T-cell (primary cell): Measurements from ENCODE around the gene KLRC3. TPM values are rescaled to one million over a fixed set of nuclear protein-coding genes. Genes with fewer than 3 reads are reported as not detected.

Source experiments
- ATAC-seq, 4 experiments: fragments of 200-7000 bp in 3 of 4; fragments of 150-1000 bp in 1 of 4; cut with Tn5 transposase; replicated peaks in 1 of 4; 1 replicate in 3 of 4; 2 replicates in 1 of 4; pipeline ENCODE4 v1.10.0; 2021; ENCODE audit warnings: moderate library complexity in 3 of 4, mild to moderate bottlenecking in 2 of 4, moderate number of reproducible peaks in 1 of 4
- CTCF ChIA-PET, 2 donors: fragments of 300-600 bp; sonication (Branson Sonifier 250); formaldehyde crosslinking; loops; one replicate each; lab custom pipeline; 2022; ENCODE audit warnings: antibody characterized with exemption in 2 of 2; lab: Charles Lee
- POLR2A ChIA-PET, 2 donors: fragments of 300-600 bp; sonication (Branson Sonifier 250); formaldehyde crosslinking; loops; one replicate each; lab custom pipeline; 2022; ENCODE audit warnings: antibody characterized with exemption in 2 of 2; lab: Charles Lee
- DNase-seq, 35 experiments: peaks; one replicate each; pipeline versions ENCODE4 v3.0.0 to v3.0.0-alpha.2; 2013 to 2023
- H3K27ac ChIP-seq: one replicate; pipeline ENCODE4 v1.5.1; 2013; ENCODE audit warnings: low read length
- H3K27me3 ChIP-seq, 2 experiments: replicated peaks in 1 of 2; 1 replicate in 1 of 2; 2 replicates in 1 of 2; pipeline versions ENCODE4 v1.6.1 to v1.7.0; 2013; ENCODE audit warnings: low read length in 1 of 2, mixed read lengths in 1 of 2; ENCODE audit not compliant: control insufficient read depth in 2 of 2, insufficient read depth in 2 of 2; ENCODE audit errors: extremely low read depth in 1 of 2
- H3K36me3 ChIP-seq, 2 donors: 1 replicate in 1 of 2; 2 replicates in 1 of 2; pipeline versions ENCODE4 v1.6.1 to v1.7.0; 2013; ENCODE audit warnings: low read length in 1 of 2; ENCODE audit not compliant: control insufficient read depth in 2 of 2, insufficient read depth in 1 of 2; ENCODE audit errors: extremely low read depth in 1 of 2
- H3K4me1 ChIP-seq, 2 experiments: 1 replicate in 1 of 2; 2 replicates in 1 of 2; pipeline versions ENCODE4 v1.6.1 to v1.7.0; 2013; ENCODE audit warnings: low read length in 2 of 2, mixed read lengths in 1 of 2; ENCODE audit not compliant: insufficient read depth in 2 of 2, control insufficient read depth in 1 of 2; ENCODE audit errors: extremely low read depth in 1 of 2
- H3K4me3 ChIP-seq, 2 donors: 1 replicate in 1 of 2; 2 replicates in 1 of 2; pipeline versions ENCODE4 v1.5.1 to v1.7.0; 2013; ENCODE audit warnings: mild to moderate bottlenecking in 2 of 2, low read length in 1 of 2, moderate library complexity in 1 of 2; ENCODE audit not compliant: control insufficient read depth in 1 of 2; ENCODE audit errors: extremely low read depth in 1 of 2
- H3K9me3 ChIP-seq: 2 replicates; pipeline ENCODE4 v1.7.0; 2013
- H3K27ac Mint-ChIP-seq, 2 donors: one replicate each; pipeline ENCODE4 v1.8.0; 2020 to 2021; ENCODE audit warnings: mild to moderate bottlenecking in 2 of 2, mixed read lengths in 2 of 2
- H3K27me3 Mint-ChIP-seq, 2 donors: one replicate each; pipeline ENCODE4 v1.8.0; 2021 to 2022; ENCODE audit warnings: mixed read lengths in 2 of 2
- H3K36me3 Mint-ChIP-seq: one replicate; pipeline ENCODE4 v1.8.0; 2021; ENCODE audit warnings: mixed read lengths
- H3K4me1 Mint-ChIP-seq, 3 donors: one replicate each; pipeline ENCODE4 v1.8.0; 2020 to 2022; ENCODE audit warnings: mixed read lengths in 3 of 3, mild to moderate bottlenecking in 1 of 3
- H3K4me3 Mint-ChIP-seq, 3 donors: one replicate each; pipeline ENCODE4 v1.8.0; 2020 to 2022; ENCODE audit warnings: mild to moderate bottlenecking in 3 of 3, mixed read lengths in 3 of 3, moderate library complexity in 3 of 3
- H3K9me3 Mint-ChIP-seq, 3 donors: one replicate each; pipeline ENCODE4 v1.8.0; 2020 to 2022; ENCODE audit warnings: mixed read lengths in 3 of 3
- WGBS: methylation state at CpG from one replicate; pipeline ENCODE4 v1.1.5; 2013; ENCODE audit warnings: missing lambda C conversion rate; ENCODE audit not compliant: insufficient coverage; 5-methylcytosine and 5-hydroxymethylcytosine counted together
- total RNA-seq, 35 experiments: library from RNA in 6 of 35; stranded (reverse) in 6 of 35; fragments of 120-200 nt in 1 of 35; gene quantifications; one replicate each; pipeline versions ENCODE4 v1.2.1 to v1.2.4 and lab custom pipeline; 2013 to 2026

KLRC3 gene
- total RNA-seq, 5 donors from 2014 or later (not counting 1 experiment from before 2014, with no cell fraction given), result 1.3 to 9.9 (median 1.6) TPM

DNA sequence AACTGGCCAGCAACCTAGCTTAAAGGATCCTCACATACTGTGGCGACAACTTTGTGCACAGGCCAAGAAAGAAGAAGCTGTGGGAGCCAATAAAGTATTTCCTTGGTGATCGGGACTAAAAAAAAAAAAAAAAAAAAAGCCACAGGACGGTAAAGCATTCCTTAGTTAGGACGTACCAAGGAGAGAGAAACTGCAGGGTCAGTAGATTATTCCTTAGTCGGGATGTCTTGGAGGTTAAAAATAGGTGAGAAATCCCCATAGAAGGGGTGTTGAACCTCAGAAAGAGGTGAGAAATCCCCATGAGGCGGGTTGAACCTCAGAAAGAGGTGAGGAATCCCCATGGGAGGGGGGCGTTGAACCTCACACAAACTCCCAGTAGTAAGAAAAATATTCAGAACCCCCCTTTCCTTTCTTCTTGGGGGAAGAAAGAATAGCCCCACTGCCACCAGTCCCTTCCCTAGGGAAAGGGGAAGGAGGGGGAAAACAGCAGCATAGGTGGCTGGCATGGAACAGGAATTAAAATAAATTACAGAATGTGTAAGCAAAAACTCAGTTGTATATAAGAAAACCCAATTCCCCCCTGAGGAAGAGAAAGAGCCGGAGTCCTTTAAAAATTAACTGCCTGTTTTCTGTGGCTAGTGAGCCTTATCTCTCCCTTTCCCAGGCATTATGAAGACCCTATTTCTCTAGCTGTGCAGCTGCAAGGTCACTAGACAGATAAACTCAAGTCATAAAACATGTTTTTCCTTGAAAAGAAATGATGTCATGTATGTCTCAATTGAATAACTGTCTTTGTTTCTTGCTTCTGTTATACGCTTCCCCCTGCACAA lies 57.4 kb downstream of the KLRC3 start:
- Mint-ChIP-seq H3K27ac (peak overlapping the region in 1 of 2 donors; percentile 7), H3K9me3 (peaks cover 0 to 2% (median 0%) of the 10 kb centered on the region in 3 donors), H3K36me3 (peaks cover 2% of the 10 kb centered on the region), H3K27me3 (no peaks in the 10 kb centered on the region), H3K4me3 (peak overlapping the region in 2 of 3 donors; percentile 7 to 40), H3K4me1 (peaks cover 19 to 31% (median 29%) of the 10 kb centered on the region in 3 donors)
- Histone ChIP-seq H3K9me3 (no peaks in the 10 kb centered on the region), H3K27me3 (peaks cover 0 to 2% of the 10 kb centered on the region in 2 experiments), H3K36me3 (peaks cover 0 to 5% of the 10 kb centered on the region in 2 donors), H3K27ac (peak overlapping the region; percentile 78), H3K4me1 (peaks cover 16 to 34% of the 10 kb centered on the region in 2 experiments), H3K4me3 (no peak overlapping the region)
- 44% methylated on average over 2 of the region's 9 CpGs for WGBS
- ATAC-seq, result no peak
- CTCF ChIA-PET, result interaction anchor here (0.6 to 0.7 kb wide), 2 partner anchors 34 to 56 kb away, joined by 3 read pairs; no protein-coding TSS in a partner anchor
- DNase-seq, result peak in 1 of 35 experiments; percentile 60
- POLR2A ChIA-PET, result interaction anchor here in 1 of 2 donors (0.6 kb wide), 2 partner anchors 367 to 868 kb away, joined by 3 read pairs; no protein-coding TSS in a partner anchor

DNA sequence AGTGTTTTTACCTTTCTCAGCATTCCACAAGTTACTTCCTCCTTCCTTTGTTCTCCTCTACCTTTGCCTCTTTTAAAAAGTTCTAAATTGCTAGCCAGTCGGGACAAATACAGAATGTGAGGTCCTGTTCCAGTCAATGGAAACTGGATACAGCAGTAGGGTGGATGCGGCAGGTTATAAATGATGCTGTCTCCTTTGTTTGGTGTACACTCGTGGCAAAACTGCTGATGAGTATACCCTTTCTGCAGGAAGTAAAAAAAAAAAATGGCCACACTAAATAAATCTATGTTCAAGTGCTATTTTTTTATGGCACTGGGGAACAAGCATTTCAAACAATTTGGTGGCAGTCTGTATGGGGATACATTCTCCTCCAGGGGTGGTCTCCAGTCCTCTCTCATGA lies 58.1 kb downstream of the KLRC3 start:
- Histone ChIP-seq H3K9me3 (no peaks in the 10 kb centered on the region), H3K27me3 (peaks cover 0 to 6% of the 10 kb centered on the region in 2 experiments), H3K4me1 (peaks cover 16 to 31% of the 10 kb centered on the region in 2 experiments), H3K36me3 (peaks cover 0 to under 1% of the 10 kb centered on the region in 2 donors), H3K27ac (peak overlapping the region; percentile 78), H3K4me3 (no peak overlapping the region)
- no peaks in the 10 kb centered on the region for H3K9me3 Mint-ChIP-seq
- no peaks in the 10 kb centered on the region for H3K27me3 Mint-ChIP-seq
- CTCF ChIA-PET, result no interaction called here
- peak overlapping the region in 1 of 3 donors; percentile 40 for H3K4me3 Mint-ChIP-seq
- ATAC-seq (no peak), DNase-seq (no peak)
- peaks cover 14 to 30% (median 27%) of the 10 kb centered on the region in 3 donors for H3K4me1 Mint-ChIP-seq
- POLR2A ChIA-PET, result no interaction called here
- peaks cover 3% of the 10 kb centered on the region for H3K36me3 Mint-ChIP-seq
- peak overlapping the region in 1 of 2 donors; percentile 7 for H3K27ac Mint-ChIP-seq
- WGBS, result no CpG with 5 or more reads among the region's 3 CpGs

Other genes starting within 250 kb of the KLRC3 start
- under 1 TPM in 3 of 5 donors, not detected in 2; 0.12 to 0.60 (median 0.33) TPM for gene OLR1, start 248.5 kb downstream of the KLRC3 start, total RNA-seq
- gene TMEM52B, start 241.6 kb downstream of the KLRC3 start, total RNA-seq, result not detected
- gene GABARAPL1, start 207.7 kb downstream of the KLRC3 start, total RNA-seq, result 100 to 1,000 TPM in 2 of 5 donors, 10 to 100 TPM in 3; 46.7 to 129 (median 53.7) TPM
- 10 to 100 TPM in 4 of 5 donors, 1 to 10 TPM in 1; 9.7 to 29.9 (median 24.4) TPM for gene KLRD1, start 112.7 kb downstream of the KLRC3 start, total RNA-seq
- gene KLRK1, start 30.6 kb downstream of the KLRC3 start, total RNA-seq, result 100 to 1,000 TPM in 4 of 5 donors, 10 to 100 TPM in 1; 74.5 to 162 (median 141) TPM
- gene KLRC4, start 10.8 kb downstream of the KLRC3 start, total RNA-seq, result 10 to 100 TPM in 3 of 5 donors, 1 to 10 TPM in 2; 7.1 to 27.1 (median 17.3) TPM
- gene KLRC2, start 15.4 kb upstream of the KLRC3 start, total RNA-seq, result 1 to 10 TPM in 4 of 5 donors, under 1 TPM in 1; 0.99 to 3.8 (median 1.9) TPM
- gene KLRC1, start 32.8 kb upstream of the KLRC3 start, total RNA-seq, result 10 to 100 TPM in 1 of 5 donors, 1 to 10 TPM in 4; 1.7 to 11.2 (median 2.9) TPM
- 1 to 10 TPM in 2 of 5 donors, under 1 TPM in 3; 0.28 to 3.9 (median 0.63) TPM for gene EIF2S3B, start 85.3 kb upstream of the KLRC3 start, total RNA-seq
- 10 to 100 TPM; 11.6 to 22.9 (median 20.3) TPM for gene MAGOHB, start 193.0 kb upstream of the KLRC3 start, total RNA-seq